SK-N-DZ (cell line): ENCODE results near the gene VWA3B.
"Not testable (repeated sequence)": the region's sequence is repeated elsewhere in the genome, so short reads cannot be mapped to it uniquely, and the experiment has no call there.

Experiments used
- DNase-seq: peaks from one replicate; pipeline ENCODE4 v3.0.0-alpha.2; 2015; ENCODE audit warnings: low spot score

The VWA3B gene

GRCh38 chr2:98128556-98129109 lies 41.7 kb downstream of the VWA3B start:
- DNase-seq: no peak

DNA sequence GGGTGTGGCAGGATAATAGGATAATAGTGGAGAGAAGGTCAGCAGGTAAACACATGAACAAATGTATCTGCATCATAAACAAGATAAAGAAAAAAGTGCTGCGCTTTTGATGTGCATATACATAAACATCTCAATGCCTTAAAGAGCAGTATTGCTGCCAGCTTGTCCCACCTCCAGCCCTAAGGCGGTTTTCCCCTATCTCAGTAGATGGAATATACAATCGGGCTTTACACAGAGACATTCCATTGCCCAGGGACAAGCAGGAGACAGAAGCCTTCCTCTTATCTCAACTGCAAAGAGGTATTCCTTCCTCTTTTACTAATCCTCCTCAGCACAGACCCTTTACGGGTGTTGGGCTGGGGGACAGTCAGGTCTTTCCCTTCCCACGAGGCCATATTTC lies 43.1 kb downstream of the VWA3B start:
- DNase-seq: not testable (repeated sequence)

GRCh38 chr2:98134172-98135005 lies 47.4 kb downstream of the VWA3B start:
- no peak for DNase-seq

DNA sequence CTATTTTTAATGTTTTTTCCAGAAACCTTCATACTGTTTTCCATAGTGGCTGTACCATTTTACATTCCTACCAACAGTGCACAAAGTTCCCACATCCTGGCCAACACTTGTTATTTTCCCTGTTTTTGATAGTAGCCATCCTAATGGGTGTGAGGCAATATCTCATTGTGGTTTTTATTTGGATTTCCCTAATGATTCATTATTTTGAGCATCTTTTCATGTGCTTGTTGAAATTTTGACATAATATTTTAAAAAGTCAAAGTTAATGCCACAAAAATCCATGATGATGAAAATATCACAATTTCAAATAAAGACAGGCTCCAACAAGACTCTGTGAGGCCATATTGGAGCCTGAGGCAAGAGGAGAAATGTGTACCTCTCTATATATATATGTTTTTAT lies 50.2 kb downstream of the VWA3B start:
- no peak for DNase-seq

DNA sequence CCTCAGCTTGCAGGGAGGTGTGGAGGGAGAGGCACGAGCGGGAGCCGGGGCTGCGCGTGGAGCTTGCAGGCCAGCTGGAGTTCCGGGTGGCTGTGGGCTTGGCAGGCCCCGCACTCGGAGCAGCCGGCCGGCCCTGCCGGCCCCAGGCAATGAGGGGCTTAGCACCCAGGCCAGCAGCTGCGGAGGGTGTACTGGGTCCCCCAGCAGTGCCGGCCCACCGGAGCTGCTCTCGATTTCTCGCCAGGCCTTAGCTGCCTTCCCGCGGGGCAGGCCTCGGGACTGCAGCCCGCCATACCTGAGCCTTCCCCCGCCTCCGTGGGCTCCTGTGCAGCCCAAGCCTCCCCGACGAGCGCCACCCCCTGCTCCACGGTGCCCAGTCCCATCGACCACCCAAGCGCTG lies 52.0 kb downstream of the VWA3B start:
- DNase-seq: not testable (repeated sequence)

- no peak for DNase-seq
Measured at GRCh38 chr2:98140210-98140609, 53.2 kb downstream of the VWA3B start.

GRCh38 chr2:98142106-98142791 lies 55.3 kb downstream of the VWA3B start:
- DNase-seq: peak; percentile 29

DNA sequence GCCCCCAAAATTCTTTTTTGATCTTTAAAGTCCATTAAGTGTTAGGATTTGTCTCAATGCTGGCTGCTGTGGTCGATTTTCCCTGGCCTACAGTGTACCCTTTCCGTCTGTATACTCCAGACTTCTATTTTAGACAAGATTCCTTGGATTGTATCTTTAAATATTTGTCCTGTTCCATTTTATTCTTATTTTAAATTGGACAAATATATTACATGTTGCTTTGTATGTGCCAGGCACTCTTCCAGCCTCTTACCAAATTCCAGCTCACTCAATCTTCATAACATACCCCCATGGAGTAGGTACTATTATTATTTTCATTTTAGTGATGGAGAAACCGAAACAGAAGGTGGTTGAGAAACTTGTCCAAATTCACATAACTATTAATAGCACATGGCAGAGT lies 58.1 kb downstream of the VWA3B start:
- DNase-seq: no peak

- not testable (repeated sequence) for DNase-seq
Measured at GRCh38 chr2:98147900-98148299, 60.9 kb downstream of the VWA3B start.

GRCh38 chr2:98148595-98149332 lies 61.8 kb downstream of the VWA3B start:
- DNase-seq: no peak

GRCh38 chr2:98149333-98149697 lies 62.3 kb downstream of the VWA3B start:
- no peak for DNase-seq

- no peak for DNase-seq
Measured at GRCh38 chr2:98153481-98153880, 66.5 kb downstream of the VWA3B start.

- no peak for DNase-seq
Measured at GRCh38 chr2:98155291-98155690, 68.3 kb downstream of the VWA3B start.

GRCh38 chr2:98155716-98156115 lies 68.7 kb downstream of the VWA3B start:
- DNase-seq: no peak

DNA sequence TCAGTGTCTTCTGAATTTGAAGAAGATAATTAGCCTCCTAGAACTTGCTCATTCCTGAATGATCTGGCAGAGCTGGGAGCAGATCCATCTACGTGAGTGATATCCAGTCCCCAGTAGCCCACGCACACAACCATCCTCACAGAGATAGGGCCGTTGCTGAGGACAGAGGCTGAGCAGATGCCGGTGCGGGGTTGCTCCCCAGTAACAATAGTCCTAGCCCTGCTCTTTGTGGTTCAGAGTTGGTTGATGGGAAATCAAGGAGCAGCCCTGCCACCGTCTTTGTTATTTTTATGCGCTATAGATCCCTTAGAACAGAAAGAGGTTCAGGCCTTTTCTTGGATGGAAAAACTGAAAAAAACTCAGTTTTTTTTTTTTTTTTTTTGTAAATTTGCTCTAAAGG lies 69.3 kb downstream of the VWA3B start:
- DNase-seq: no peak

GRCh38 chr2:98157557-98157956 lies 70.6 kb downstream of the VWA3B start:
- no peak for DNase-seq

- no peak for DNase-seq
Measured at GRCh38 chr2:98158305-98158704, 71.3 kb downstream of the VWA3B start.

DNA sequence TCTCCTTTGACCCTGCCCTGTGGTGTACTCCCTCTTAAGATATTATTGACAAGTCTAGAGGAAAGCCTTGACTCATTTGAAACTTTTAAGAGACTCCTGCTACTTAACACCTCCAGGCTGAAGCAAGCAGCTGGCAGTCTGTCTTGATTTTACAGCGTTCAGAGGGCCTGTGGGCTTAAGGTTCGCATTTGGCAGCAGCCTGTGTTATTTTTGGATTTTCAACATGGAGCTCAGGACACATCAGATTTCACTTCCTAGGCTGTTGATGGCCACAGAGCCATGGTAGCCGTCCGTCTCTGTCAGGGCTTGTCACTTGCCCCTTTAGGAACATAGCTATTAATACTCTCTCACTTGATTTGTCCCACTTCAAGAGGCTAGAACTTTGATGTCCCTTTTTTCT lies 73.6 kb downstream of the VWA3B start:
- no peak for DNase-seq

DNA sequence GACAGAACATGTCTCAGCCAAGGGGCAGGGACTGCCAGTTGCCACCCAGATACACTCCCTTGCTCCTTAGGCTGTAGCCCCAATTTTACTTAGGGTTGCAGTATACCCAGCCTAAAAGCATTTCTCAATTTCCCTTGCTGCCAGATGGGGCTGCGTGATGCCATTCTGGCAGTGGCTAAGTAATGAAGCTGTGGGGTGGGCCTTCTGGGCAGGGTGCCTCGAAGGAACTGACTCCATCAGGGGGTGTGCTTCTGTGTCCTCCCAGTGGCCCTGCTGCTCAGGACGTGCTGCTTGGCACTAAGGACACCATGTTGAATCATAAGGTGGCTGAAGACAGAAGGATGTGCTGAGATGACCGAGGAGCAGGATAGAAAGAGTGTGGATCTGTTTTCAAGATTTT lies 74.2 kb downstream of the VWA3B start:
- no peak for DNase-seq

DNA sequence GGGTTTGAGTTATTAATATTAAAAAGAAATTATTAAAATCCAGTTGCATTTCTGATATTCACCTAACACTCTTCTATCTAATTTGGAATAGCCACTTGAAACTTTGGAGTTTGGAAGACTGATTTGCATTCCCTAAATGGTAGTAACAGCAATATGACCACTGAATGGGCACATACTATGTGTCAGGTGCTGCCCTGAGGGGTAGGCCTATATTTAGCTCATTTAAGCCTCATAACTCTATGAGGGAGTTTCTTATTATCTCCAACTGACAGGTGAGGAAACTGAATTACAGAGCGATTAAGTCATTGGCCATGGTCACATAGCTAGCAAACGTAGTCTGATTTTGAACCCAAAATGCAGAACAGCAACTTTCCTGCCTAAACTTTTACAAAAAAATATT lies 77.3 kb downstream of the VWA3B start:
- no peak for DNase-seq

DNA sequence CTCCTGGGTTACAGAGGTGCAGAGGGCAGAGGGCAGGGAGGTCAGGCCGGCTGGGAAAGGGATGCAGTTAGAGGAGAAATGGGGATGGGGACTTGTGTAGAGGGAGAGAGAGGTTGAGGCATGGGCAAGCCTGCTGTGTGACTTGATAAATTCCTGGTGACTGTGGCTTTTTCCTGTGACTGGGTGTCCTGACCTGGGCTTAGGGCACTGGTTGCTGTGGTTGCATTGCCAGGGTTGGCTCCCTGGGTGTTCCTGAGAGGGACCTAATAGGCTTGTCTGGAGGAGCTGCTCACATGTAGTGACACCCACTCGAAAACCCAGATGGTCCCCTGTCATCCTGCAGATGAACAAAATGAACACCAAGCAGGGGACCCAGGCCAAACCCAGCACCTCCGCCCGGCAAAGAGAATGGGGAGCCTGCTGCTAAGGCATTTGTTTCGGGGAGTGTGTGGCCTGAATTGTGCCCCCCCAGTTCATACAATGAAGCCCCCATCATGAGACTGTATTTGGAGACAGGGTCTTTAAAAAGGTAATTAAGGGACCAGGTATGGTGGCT lies 78.6 kb downstream of the VWA3B start:
- DNase-seq: no peak

DNA sequence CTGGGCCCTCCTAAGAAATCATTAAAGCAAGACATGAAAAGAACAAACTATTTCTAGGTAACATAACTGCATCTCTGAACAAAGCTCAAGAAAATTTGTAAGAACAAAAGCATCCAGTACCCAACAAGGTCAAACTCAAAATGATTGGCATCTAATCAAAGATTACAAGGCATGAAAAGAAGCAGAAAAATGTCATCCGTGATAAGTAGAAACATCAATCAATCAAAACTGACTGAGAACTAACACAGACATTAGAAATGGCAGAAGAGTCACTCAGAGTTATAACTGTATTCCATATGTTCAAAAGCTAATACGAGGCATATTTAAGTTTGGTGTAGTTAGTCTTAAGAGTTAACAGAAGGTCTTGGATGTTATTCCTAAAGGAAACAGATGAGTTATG lies 80.9 kb downstream of the VWA3B start:
- DNase-seq: no peak
